NCI-H1105 (cell line): ENCODE results near the gene PKIB.
"Not testable (repeated sequence)": the region's sequence is repeated elsewhere in the genome, so short reads cannot be mapped to it uniquely, and the experiment has no call there.

ENCODE experiments used
- DNase-seq: peaks from one replicate; lab custom pipeline; 2025; lab: John Stamatoyannopoulos, UW

The PKIB gene

DNA sequence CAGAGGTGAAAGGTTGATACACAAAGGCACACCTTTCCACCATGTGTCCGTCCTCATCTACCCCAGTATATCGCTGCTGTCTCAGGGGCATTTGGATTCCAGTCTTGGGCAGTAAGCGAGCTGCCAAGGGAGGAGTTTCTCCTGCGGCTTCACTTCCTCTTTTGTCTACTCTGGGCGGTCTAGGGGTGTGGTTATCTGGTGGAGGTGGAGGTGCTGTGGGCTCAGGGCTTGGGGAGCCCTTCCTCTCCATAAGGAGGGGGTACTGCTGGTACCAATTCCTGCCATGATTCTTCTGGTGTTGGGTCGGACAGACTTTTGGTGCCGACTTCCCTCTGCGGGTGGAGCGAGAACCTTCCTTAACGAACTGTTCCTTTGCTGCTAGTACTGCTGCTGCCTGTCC, 137.4 kb downstream of the PKIB start:
- no peak for DNase-seq

DNA sequence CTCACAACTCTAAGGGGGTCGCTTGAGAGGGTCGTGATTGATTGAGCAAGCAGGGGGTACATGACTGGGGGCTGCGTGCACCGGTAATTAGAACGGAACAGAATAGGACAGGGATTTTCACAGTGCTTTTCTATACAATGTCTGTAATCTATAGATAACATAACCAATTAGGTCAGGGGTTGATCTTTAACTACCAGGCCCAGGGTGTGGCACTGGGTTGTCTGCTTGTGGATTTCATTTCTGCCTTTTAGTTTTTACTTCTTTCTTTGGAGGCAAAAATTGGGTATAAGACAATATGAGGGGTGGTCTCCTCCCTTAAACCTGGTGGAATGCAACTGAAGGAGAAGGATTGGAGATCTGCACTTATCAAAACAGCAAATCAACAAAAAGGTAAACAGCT, 138.7 kb downstream of the PKIB start:
- not testable (repeated sequence) for DNase-seq

DNA sequence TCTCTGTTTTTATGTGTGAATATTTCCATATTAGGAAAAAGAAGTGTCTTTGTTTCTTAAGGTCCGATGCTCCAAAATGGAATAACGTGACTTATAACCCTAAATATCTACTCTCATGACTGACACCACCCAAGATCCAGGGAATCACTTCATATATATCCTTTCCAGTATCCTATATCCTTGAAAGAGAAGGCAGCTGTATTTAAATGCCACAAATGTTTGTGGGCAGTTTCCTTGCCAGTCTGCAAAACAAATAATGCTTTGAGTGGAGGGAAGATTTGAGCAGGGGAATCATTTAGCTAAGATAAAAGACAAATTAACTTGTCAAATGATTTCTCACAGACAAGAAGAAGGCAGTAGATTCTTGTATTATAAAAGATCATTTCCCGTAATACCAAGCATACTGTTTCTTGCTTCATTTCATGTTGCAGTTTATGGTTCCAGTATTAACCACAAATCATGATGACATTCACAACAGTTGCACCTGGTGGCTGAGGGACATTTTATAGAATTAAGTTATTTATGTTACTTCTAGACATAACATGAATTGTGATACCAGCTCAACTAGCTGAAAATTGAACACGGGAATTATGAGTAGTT, 139.3 kb downstream of the PKIB start:
- DNase-seq = no peak

DNA sequence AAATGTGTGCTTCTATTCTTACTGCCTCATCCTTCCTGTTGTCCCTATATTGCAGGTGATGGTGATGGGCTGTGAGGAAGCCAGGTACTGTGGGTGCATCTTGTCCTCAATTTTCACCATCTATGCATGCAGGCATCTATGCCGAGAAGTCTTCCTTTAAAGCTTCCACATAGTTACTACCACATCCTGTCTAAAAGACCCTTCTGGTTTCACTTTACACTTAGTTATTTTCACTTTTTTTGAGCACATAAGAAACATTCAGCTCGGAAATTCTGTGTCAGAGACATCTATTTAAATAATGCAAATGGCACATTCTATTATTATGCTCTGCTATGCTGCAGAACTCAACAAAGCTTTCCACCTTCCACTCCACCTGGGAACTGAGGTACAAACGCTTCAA, 141.1 kb downstream of the PKIB start:
- no peak for DNase-seq

DNA sequence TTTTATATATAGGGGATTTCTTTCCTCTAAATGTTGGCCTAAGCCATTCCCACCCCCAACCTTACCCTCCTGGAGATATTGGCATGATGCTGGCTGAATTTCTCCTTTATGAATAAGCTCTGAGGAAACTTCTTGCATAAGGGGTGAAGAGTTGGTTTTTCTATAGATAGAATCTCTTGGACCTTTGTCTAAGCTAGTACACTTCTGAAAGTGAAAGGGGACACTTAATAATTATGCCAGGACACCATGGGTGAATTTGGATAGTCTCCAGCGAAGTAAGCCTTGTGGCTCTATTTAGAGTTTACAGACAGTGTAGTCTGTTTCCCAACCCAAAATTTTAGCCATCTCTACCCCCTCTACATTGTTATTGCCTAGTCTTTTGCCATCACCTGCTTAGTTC, 142.3 kb downstream of the PKIB start:
- no peak for DNase-seq

DNA sequence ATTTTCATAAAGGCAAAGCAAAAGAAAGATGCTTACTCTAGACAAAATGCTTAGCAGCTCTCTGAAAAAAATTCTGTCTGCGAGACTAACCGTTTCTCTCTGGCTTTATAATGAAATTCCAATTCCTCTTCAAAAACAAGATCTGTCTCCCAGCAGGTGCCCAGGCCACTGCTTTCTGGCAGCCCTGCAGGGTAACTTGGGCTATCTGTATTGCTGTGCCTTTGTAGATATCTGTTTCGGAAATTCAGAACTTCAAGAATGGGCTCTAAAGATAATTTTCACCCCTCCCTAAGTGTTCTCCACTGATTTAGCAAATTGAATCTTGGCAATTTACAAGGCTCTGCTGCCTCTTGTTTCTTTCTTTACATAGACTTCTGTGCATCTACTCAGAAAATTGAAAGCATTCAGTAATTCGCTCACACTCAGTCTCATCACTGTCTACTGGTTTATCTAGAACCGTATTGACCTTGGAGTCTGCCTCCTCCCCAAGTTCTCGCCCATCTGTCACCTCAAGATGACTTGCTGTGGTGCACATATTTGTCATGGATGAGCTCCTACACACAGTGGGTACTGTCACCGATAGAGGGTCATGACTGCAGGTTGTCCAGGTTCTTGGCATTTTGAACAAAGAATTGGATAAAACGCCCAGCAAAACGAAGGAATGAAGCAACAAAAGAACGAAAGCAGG, 142.9 kb downstream of the PKIB start:
- no peak for DNase-seq

DNA sequence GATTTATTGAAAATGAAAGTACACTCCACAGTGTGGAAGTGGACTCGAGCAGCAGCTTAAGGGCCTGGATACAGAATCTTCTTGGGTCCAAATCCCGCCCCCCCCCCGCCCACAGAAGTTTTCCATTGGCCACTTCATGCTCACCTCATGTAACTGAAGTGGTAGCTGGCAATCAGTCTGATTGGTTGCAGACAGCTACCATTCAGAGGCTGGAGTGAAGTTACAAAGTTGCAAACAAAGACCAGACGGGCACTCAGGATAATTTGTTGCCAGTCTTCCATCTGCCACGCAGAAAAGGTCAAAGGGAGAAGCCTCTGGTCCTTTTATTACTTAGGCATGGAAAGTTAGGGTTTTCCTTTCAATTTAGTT, 143.5 kb downstream of the PKIB start:
- no peak for DNase-seq

DNA sequence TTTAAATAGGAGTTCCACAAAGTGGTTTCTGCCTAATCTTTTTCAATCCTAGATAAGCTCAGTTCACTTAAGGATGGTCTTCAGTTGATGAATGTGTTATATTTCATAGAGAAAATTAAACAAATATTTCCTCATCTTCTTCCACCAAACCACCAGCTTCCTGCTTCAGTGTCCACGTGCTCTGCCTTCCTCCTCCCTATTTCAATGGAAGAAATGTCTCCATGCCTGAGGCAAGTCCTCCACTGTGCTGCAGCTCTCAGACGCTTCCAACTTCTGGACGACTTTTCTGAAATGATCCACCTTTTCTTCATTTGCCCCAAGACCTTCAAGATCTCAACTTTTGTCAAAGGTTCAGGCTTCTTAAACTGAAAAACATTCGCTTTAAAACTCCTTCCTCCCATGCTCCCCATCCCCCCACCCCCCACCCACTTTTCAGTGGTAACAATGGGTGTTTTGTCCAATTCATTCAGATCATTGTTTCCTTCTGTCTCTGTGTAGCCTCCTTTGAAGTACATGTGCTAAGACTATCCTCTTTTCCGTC, 144.1 kb downstream of the PKIB start:
- no peak for DNase-seq

DNA sequence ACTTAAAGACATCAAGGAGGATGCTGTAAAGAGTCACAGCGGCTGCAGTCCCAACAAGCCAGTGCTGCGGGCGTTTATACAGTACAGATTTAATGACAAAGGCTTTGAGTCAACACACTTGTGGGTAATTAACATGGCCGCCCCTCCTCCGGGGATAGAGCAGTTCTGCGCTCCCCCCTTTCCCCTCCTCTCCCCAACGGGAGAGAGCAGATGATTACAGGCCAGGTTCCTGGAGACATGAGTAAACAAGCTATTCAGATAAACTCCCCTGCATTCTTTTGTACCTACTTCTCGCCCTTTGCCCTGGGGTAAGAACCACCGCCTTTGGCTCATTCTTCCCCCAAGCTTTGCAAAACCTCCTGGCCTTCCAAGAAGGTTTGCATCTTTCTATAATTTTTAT, 145.7 kb downstream of the PKIB start:
- no peak for DNase-seq

DNA sequence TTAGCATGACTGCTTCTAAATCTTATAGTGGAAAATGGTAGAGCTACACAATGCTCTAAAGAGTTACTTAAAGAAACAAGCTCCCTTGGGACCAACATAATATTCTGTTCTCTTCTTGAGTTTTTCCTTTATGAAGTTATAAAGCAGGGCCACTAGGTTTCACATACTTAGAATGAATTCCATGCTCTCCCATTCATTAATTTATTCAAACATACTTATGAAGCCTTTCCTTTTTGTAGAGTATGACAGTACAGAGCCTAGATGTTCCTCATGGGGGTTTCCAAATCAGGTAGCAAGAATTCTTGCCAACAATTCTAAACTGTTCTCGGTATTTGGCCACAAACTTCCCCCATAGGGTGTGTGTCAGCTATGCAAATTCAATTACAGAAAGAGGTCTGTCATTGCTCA, 148.7 kb downstream of the PKIB start:
- no peak for DNase-seq

DNA sequence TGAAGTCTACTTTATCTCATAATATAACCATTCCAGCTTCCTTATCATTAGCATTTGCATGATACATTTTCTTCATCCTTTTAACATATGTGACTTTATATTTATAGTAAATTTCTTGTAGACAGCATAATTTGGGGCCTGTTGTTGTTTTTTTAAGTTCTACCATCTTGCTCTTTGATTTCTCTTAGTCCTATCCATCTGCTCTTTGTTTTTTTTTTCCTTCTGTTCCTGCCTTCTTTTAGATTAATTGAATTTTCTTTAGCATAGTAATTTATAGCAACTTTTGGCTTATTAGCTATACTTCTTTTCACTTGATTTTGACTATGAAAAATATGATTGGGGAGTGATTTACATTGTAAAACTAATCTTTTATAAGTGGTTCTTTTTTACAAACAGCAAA, 150.1 kb downstream of the PKIB start:
- DNase-seq = no peak

DNA sequence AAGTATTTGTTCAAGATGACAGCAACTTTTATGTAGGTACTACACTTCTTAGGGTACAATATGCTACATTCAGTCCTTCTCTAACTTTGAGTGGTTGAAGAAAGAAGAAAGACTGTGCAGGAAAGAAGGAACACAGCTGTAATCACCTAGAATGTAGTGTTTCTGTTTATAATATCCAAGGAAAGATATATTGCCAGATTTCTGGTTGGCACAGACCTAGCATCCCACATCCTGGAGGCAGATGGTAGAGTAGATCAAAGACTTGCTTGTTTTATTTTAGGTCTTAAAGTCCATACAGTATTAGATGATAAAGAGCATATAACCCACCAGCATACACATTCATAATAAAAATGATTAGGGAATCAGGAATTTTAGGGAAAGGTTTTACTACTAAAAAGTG, 156.1 kb downstream of the PKIB start:
- no peak for DNase-seq

DNA sequence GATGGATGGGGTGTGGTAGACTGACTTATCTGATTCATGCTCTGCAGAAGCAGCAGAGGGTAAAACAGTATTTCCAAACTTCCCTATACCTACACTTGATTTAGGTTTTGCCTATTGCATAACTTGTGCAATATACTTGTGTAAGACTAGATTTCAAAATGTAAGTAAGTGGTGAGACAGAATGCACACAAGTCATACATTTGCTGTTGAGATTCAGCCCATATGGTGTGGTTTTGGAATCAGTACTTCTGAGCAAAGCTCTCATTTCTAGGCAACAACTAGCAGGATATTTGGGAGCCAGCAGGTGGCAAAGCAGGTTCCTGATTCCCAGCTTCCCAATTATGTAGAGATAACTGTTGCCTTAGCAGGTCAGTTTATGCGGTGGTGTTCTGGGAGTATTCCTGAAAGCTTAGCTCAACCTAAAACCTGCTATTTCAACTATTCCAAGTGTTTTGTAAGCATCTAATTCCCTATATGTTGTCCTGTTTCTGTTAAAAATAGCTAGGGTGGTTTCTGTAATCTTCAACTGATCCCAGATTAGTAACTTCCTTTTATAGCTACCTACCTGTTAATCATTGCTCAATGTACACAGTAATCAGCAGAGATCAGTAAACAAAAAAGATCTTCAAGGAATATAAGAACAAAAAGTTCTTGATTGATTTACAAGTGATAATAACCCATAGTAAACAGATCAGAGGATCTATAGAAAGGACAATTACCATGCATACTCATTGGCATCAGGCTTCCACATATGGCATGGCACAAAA, 160.8 kb downstream of the PKIB start:
- no peak for DNase-seq

DNA sequence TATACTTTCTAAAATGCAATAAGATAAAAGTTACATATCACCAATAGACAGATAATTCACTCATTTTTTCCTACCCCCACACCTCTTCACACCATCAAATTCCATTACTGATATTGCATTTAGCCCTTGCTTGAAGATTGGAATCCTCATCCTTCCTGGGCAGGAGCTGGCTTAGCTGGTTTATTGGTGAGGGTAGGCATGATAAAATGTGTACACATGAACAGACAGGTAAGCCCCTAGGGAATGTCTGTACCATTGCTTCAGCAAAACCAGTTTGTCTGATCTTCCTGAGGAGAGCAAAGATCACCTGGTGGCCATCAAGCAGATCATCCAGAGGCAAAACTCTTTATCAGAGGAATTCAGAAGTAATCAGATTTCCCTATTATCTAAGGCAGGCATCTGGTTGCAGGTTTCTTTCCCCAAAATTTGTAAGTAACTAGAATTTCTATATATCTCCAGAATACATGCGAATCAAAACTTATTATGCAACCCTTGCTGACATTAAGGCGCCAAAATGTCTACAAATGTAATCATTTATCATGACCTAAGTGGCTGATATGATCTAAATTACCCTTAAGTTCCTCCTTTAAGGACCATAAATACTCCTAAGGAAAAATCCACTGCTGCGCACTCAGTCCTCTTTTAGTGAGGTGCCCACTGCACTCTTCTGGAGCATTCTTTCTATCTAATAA, 162.7 kb downstream of the PKIB start:
- no peak for DNase-seq
